Activated CD8-positive, alpha-beta memory T cell treated with anti-CD3 and anti-CD28 coated beads, Interleukin-2, amount 50 U/mL, for 4 hours (primary cell): Measurements from ENCODE around the gene MMP19.
"Not testable (repeated sequence)": the region's sequence is repeated elsewhere in the genome, so short reads cannot be mapped to it uniquely, and the experiment has no call there.

Experiments used
- DNase-seq: peaks from one replicate; pipeline ENCODE4 v3.0.0-alpha.2; 2020

MMP19 gene

GRCh38 chr12:55840581-55841351, 2.0 kb downstream of the MMP19 start:
- DNase-seq: no peak

GRCh38 chr12:55839345-55840140, 3.2 kb downstream of the MMP19 start:
- DNase-seq: no peak

GRCh38 chr12:55838361-55838760, 4.4 kb downstream of the MMP19 start:
- DNase-seq: no peak

- not testable (repeated sequence) for DNase-seq
These were observed 8.3 kb downstream of the MMP19 start for GRCh38 chr12:55834400-55834799.

- no peak for DNase-seq
These were observed 9.7 kb downstream of the MMP19 start for GRCh38 chr12:55833056-55833455.

DNA sequence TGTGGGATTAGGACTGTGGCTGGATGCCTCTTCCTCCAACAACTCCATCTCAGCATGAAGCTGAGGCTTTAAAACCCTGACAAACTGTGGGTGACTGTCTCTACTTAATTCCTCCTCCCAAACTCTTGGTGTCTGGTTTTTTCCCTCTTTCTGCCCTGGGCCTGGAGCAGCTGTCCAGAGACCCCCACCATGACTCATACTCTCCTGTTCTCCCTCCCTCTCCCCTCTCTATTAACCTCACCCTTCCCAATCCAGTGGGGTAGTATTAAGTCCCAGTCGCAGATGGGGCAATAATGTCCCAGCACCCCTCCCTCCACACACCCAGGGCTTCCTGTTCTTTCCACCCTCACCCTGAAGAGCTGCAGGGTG, 11.3 kb downstream of the MMP19 start:
- DNase-seq: no peak

DNA sequence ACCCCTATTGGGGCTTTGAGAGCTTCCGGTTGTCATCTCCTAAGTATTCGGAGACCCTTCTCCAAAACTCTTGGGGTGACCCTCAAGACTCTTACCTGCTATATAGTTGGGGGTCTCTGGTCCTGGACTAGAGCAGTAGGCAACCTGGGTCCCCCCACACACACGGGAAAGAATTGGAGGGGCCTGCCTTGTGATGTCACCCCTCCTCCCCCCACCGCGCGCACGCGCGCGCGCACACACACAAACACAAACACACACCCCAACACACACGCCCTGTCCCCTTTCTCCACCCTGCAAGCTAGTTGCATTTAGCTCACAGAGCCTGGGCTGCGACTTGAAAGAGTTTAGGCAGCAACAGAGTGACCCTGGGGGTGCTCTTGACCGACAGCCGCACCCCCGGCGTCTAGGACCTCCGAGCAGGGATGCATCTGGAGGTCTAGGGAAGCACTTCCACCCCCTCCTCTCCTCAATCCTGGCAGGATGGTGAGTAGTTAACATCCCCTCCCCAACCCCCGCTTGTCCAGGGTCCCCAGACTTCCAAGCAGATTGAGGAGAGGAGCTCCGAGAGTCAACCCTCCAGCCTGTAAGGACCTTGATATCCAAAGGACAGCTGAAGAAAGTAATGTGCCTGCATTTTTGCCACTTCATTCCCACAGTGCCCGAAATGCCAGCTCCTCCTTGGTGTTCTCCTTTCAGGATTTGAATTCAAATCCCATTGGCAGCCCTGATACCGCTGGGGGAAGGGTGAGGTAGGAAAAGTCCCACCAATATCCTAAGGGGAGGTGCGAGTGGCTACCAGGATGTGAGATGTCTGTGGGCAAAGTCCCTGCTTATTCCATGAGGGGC, 11.9 kb downstream of the MMP19 start:
- peak; percentile 72 for DNase-seq

DNA sequence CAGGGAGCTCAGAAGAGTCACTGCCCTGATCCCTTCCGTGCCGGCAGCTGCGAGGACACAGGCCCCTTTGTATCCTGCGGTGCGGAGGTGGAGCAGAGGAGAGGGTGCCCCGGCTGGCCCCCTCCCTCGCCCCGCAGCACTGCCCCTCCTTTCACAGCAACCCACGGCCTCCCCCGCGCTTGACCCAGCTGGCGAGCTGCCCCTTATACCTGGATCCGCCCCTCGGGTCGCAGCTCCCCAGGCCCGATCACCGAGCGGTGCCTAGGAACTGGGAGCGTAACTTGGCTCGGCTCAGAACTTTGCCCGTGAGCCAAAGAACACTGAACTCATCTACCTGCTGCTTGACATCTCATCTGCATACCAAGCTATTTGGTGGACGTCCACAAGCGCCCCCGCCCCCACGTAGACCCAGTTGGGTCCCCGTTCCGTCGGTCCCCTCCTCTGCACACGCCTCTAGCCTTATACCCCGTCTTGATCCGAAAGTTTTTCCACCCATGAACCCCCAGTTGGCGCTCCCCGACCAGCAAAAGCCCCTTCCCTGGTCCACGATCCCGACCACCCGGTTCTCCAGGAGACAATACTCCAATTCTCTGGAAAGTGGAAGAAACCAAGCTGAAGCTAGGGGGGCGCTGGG, 12.7 kb downstream of the MMP19 start:
- DNase-seq: peak; percentile 40

GRCh38 chr12:55828357-55828756, 14.4 kb downstream of the MMP19 start:
- DNase-seq: no peak

GRCh38 chr12:55827806-55828205, 14.9 kb downstream of the MMP19 start:
- DNase-seq: no peak

- DNase-seq: no peak
These were observed 18.0 kb downstream of the MMP19 start for GRCh38 chr12:55824726-55825125.

- DNase-seq: no peak
These were observed 19.3 kb downstream of the MMP19 start for GRCh38 chr12:55823419-55823818.

GRCh38 chr12:55822228-55822627, 20.5 kb downstream of the MMP19 start:
- DNase-seq: no peak

GRCh38 chr12:55820679-55821078, 22.1 kb downstream of the MMP19 start:
- no peak for DNase-seq

DNA sequence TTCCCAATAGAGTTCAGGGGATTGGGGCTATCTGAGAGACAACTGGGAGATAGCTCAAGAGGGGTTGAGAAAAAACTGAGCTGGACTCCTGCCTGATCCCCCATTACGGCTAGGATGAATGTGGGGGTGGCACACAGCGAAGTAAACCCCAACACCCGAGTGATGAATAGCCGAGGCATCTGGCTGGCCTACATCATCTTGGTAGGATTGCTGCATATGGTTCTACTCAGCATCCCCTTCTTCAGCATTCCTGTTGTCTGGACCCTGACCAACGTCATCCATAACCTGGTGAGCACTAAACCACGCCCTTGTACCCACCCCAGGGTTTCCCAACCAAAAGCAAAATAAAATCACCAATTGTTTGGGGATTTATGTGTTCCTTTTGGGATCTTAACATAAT, 23.9 kb downstream of the MMP19 start:
- no peak for DNase-seq

GRCh38 chr12:55818140-55818728, 24.5 kb downstream of the MMP19 start:
- no peak for DNase-seq

- DNase-seq: peak; percentile 91
These were observed 25.2 kb downstream of the MMP19 start, which contains the start of the genes ORMDL2 and SARNP for GRCh38 chr12:55817345-55818139. Gene ORMDL2, plus strand, starts transcription at chr12:55818041. Its CDS starts 959 bp downstream, at chr12:55819000. Gene SARNP, minus strand, starts transcription at chr12:55817724. Its CDS starts 23 bp downstream, at chr12:55817701.

- no peak for DNase-seq
These were observed 25.8 kb downstream of the MMP19 start for GRCh38 chr12:55816881-55817344.

- no peak for DNase-seq
These were observed 27.3 kb downstream of the MMP19 start for GRCh38 chr12:55815473-55815872.

DNA sequence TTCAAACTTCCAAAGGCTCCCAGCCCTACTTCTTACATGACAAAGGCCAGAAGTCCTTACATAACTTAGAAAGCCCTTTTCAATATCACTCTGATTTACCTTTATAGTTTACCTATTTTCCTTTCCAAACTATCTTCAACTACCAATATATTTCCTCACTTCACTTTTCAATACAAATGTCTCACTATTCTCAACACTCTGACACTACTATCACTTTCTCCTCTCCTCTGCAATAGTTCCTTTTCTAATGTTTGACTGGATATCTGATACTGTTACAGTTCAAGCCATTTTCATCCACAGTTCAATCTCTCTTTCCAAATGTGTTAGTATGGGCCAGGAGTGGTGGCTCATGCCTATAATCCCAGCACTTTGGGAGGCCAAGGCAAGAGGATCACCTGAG, 28.5 kb downstream of the MMP19 start:
- DNase-seq: no peak

- no peak for DNase-seq
These were observed 30.6 kb downstream of the MMP19 start for GRCh38 chr12:55812088-55812487.
